GM19397 (cell line): Measurements from ENCODE around the gene TTC28.
"Not testable (repeated sequence)": the region's sequence is repeated elsewhere in the genome, so short reads cannot be mapped to it uniquely, and the experiment has no call there.

Experiments used
- ATAC-seq: cut with Tn5 transposase; IDR thresholded peaks from one replicate; pipeline ENCODE4 v1.9.1; 2021; ENCODE audit warnings: mild to moderate bottlenecking, moderate library complexity; ENCODE audit not compliant: unreplicated experiment

The TTC28 gene

GRCh38 chr22:28246397-28246796, 433.2 kb downstream of the TTC28 start:
- ATAC-seq = no peak

- no peak for ATAC-seq
Measured at GRCh38 chr22:28245579-28246224, 433.9 kb downstream of the TTC28 start.

- ATAC-seq = no peak
Measured at GRCh38 chr22:28244757-28245156, 434.9 kb downstream of the TTC28 start.

- ATAC-seq = no peak
Measured at GRCh38 chr22:28243539-28243938, 436.1 kb downstream of the TTC28 start.

- no peak for ATAC-seq
Measured at GRCh38 chr22:28241656-28242290, 437.9 kb downstream of the TTC28 start.

GRCh38 chr22:28239941-28240340, 439.7 kb downstream of the TTC28 start:
- ATAC-seq = no peak

GRCh38 chr22:28237783-28238182, 441.9 kb downstream of the TTC28 start:
- no peak for ATAC-seq

GRCh38 chr22:28237112-28237511, 442.5 kb downstream of the TTC28 start:
- no peak for ATAC-seq

GRCh38 chr22:28232204-28232603, 447.4 kb downstream of the TTC28 start:
- ATAC-seq = no peak

- no peak for ATAC-seq
Measured at GRCh38 chr22:28231441-28231840, 448.2 kb downstream of the TTC28 start.

- ATAC-seq = no peak
Measured at GRCh38 chr22:28230671-28231070, 449.0 kb downstream of the TTC28 start.

GRCh38 chr22:28229566-28230485, 449.8 kb downstream of the TTC28 start:
- ATAC-seq = no peak

GRCh38 chr22:28223826-28224225, 455.8 kb downstream of the TTC28 start:
- no peak for ATAC-seq

GRCh38 chr22:28222976-28223745, 456.5 kb downstream of the TTC28 start:
- no peak for ATAC-seq

GRCh38 chr22:28222571-28222970, 457.1 kb downstream of the TTC28 start:
- ATAC-seq = no peak

GRCh38 chr22:28222052-28222451, 457.6 kb downstream of the TTC28 start:
- ATAC-seq = no peak

GRCh38 chr22:28220626-28221363, 458.8 kb downstream of the TTC28 start:
- ATAC-seq = no peak

- ATAC-seq = no peak
Measured at GRCh38 chr22:28217277-28217676, 462.4 kb downstream of the TTC28 start.

GRCh38 chr22:28214750-28215149, 464.9 kb downstream of the TTC28 start:
- not testable (repeated sequence) for ATAC-seq

GRCh38 chr22:28209457-28209856, 470.2 kb downstream of the TTC28 start:
- ATAC-seq = not testable (repeated sequence)
